Stomach (tissue), 9 donors: ENCODE measurements around the gene SEL1L. TPM values are rescaled to one million over a fixed set of nuclear protein-coding genes. Genes with fewer than 3 reads are reported as not detected.
A peak's percentile ranks its signal among the peaks of the same experiment; 100 is the strongest.

ENCODE experiments used
- DNase-seq, 2 donors: peaks; one replicate each; pipeline versions ENCODE4 v3.0.0 to v3.0.0-alpha.2; 2013 to 2019
- H3K27ac ChIP-seq, 5 donors: fragments of 200-600 bp in 4 of 5; sonication (generic) in 4 of 5; one replicate each; pipeline ENCODE4 v1.5.1; 2013 to 2019; ENCODE audit warnings: mild to moderate bottlenecking in 1 of 5, moderate library complexity in 1 of 5
- H3K27me3 ChIP-seq, 3 donors: fragments of 200-600 bp; sonication (generic); one replicate each; pipeline ENCODE4 v1.5.1; 2017 to 2019; ENCODE audit warnings: mixed run types in 1 of 3
- H3K36me3 ChIP-seq, 4 donors: fragments of 200-600 bp; sonication (generic); 1 replicate in 3 of 4; 2 replicates in 1 of 4; pipeline ENCODE4 v1.5.1; 2016 to 2019
- H3K4me1 ChIP-seq, 4 donors: fragments of 200-600 bp; sonication (generic); one replicate each; pipeline ENCODE4 v1.5.1; 2016 to 2019
- H3K4me3 ChIP-seq, 4 donors: fragments of 200-600 bp; sonication (generic) in 3 of 4; one replicate each; pipeline ENCODE4 v1.5.1; 2016 to 2019; ENCODE audit warnings: mild to moderate bottlenecking in 1 of 4
- H3K9me3 ChIP-seq, 4 donors: fragments of 200-600 bp; sonication (generic); one replicate each; pipeline ENCODE4 v1.5.1; 2016 to 2019
- EP300 ChIP-seq: sonication (generic); formaldehyde crosslinking; IDR thresholded peaks from one replicate; pipeline ENCODE4 v1.6.1; 2017; ENCODE audit warnings: antibody characterized with exemption
- POLR2A ChIP-seq, 4 donors: fragments of 450-650 bp; IDR thresholded peaks; one replicate each; pipeline ENCODE4 v1.6.1; 2016; ENCODE audit warnings: antibody characterized with exemption in 4 of 4, control low read depth in 2 of 4, mild to moderate bottlenecking in 1 of 4, moderate library complexity in 1 of 4
- POLR2AphosphoS5 ChIP-seq, 3 donors: sonication (generic); formaldehyde crosslinking; IDR thresholded peaks; one replicate each; pipeline ENCODE4 v1.6.1; 2016; ENCODE audit warnings: antibody characterized with exemption in 3 of 3
- WGBS, 5 donors: extraction: QIAGEN DNeasy Blood & Tissue Kit in 3 of 5; methylation state at CpG; one replicate each; pipeline versions ENCODE4 v1.1.5 to v1.1.7; 2013 to 2018; 5-methylcytosine and 5-hydroxymethylcytosine counted together
- intact Hi-C: fragments of 100-400 bp; cut with DNase I; formaldehyde crosslinking; loops from one replicate; pipeline ENCODE4 v1.15.1; 2023; ENCODE audit warnings: low total_unique reads
- polyA plus RNA-seq, 3 donors: library from polyadenylated mRNA; stranded (reverse); fragments of 200-250 nt; gene quantifications; one replicate each; pipeline ENCODE4 v1.2.3, GENCODE V29; 2013
- total RNA-seq, 5 donors: library from RNA; depleted of rRNA; stranded (reverse); fragments of >200 nt; gene quantifications; one replicate each; pipeline versions ENCODE4 v1.1.0 to v1.2.3, GENCODE V29; 2014 to 2016
- TF ChIP-seq, protein P1 (sequence below), 7 experiments: fragments of 450-650 bp in 4 of 7; fragments of 200-600 bp in 3 of 7; sonication (generic) in 3 of 7; IDR thresholded peaks; one replicate each; pipeline ENCODE4 v1.5.1; 2016 to 2019; ENCODE audit warnings: antibody characterized with exemption in 7 of 7, control low read depth in 2 of 7, mild to moderate bottlenecking in 1 of 7
- donor health status: healthy with polysubstance abuse.
- donor health status: Bipolar disorder and iron deficiency.
- donor health status: healthy.

Gene SEL1L
- total and polyA plus RNA-seq, 8 donors, result 5.0 to 175 (median 12.8) TPM

DNA sequence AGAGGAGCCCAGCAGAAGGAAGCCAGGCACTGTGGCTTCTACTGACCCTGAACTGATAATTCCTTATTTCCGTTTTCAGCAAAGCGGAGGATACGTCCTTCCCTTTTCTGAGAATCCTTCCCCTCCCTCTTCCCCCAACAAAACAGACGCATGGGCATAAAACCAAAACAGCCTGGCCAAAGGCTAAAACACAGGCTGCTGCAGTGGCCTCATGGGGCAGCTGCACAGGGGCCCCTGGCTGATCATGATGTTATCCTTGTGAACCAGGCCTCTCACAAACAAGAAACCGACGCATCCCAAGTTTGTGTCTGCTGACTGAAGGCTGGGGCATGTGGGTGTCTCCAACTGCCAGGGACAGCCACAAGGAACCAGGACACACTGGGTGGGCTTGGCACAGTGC is 110.1 kb downstream of the SEL1L start:
- peaks cover 4 to 23% (median 8%) of the 10 kb centered on the region in 4 donors for H3K4me1 ChIP-seq
- intact Hi-C loops, result no loop called here
- TF ChIP-seq, protein P1, sequence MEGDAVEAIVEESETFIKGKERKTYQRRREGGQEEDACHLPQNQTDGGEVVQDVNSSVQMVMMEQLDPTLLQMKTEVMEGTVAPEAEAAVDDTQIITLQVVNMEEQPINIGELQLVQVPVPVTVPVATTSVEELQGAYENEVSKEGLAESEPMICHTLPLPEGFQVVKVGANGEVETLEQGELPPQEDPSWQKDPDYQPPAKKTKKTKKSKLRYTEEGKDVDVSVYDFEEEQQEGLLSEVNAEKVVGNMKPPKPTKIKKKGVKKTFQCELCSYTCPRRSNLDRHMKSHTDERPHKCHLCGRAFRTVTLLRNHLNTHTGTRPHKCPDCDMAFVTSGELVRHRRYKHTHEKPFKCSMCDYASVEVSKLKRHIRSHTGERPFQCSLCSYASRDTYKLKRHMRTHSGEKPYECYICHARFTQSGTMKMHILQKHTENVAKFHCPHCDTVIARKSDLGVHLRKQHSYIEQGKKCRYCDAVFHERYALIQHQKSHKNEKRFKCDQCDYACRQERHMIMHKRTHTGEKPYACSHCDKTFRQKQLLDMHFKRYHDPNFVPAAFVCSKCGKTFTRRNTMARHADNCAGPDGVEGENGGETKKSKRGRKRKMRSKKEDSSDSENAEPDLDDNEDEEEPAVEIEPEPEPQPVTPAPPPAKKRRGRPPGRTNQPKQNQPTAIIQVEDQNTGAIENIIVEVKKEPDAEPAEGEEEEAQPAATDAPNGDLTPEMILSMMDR (IDR thresholded peaks at IDR 0.05), result no peak
- TF ChIP-seq POLR2AphosphoS5 (IDR thresholded peaks at IDR 0.05) (no peak), EP300 (no peak), POLR2A (IDR thresholded peaks at IDR 0.05) (no peak)
- H3K27me3 ChIP-seq, result no peaks in the 10 kb centered on the region
- H3K27ac ChIP-seq, result peak overlapping the region in 4 of 5 donors; percentile 20 to 45 (median 28)
- no peak overlapping the region for H3K4me3 ChIP-seq
- H3K9me3 ChIP-seq, result no peaks in the 10 kb centered on the region
- DNase-seq, result peak in 1 of 2 donors; percentile 51
- H3K36me3 ChIP-seq, result no peaks in the 10 kb centered on the region
- 56 to 66% (median 61%) methylated on average over 6 of the region's 6 CpGs for WGBS, 5 donors

Other genes starting within 250 kb of the SEL1L start
- gene STON2, start 133.5 kb downstream of the SEL1L start, total RNA-seq, result 10 to 100 TPM in 3 of 5 donors, 1 to 10 TPM in 2; 7.8 to 50.2 (median 14.3) TPM
- 1 to 10 TPM; 1.4 to 7.4 (median 3.2) TPM for gene STON2, start 133.5 kb downstream of the SEL1L start, polyA plus RNA-seq